GM23338 (cell line): ENCODE measurements around the gene CDHR3. TPM values are rescaled to one million over a fixed set of nuclear protein-coding genes. Genes with fewer than 3 reads are reported as not detected.

ENCODE experiments used
- ATAC-seq: fragments of 200-7000 bp; cut with Tn5 transposase; 3 replicates; pipeline ENCODE4 v1.9.1; 2020
- DNase-seq: peaks from one replicate; pipeline ENCODE4 v3.0.0-alpha.2; 2015; ENCODE audit warnings: low spot score
- H2AFZ ChIP-seq: fragments of 200-600 bp; sonication (generic); 2 replicates; pipeline ENCODE4 v1.8.0; 2016; ENCODE audit warnings: antibody characterized with exemption, mild to moderate bottlenecking, moderate library complexity
- H3F3A ChIP-seq: fragments of 200-600 bp; sonication (generic); replicated peaks from 2 replicates; pipeline ENCODE4 v1.8.0; 2017; ENCODE audit warnings: antibody characterized with exemption, mixed run types, low read depth
- H3K27ac ChIP-seq: fragments of 200-600 bp; sonication (generic); 2 replicates; pipeline ENCODE4 v1.6.1; 2016; ENCODE audit warnings: low read depth
- H3K27me3 ChIP-seq: fragments of 200-600 bp; sonication (generic); 2 replicates; pipeline ENCODE4 v1.8.0; 2016; ENCODE audit warnings: mild to moderate bottlenecking, mixed run types, moderate library complexity; ENCODE audit not compliant: insufficient read depth
- H3K36me3 ChIP-seq: fragments of 200-600 bp; sonication (generic); 2 replicates; pipeline ENCODE4 v1.8.0; 2016; ENCODE audit warnings: mild to moderate bottlenecking; ENCODE audit not compliant: insufficient read depth
- H3K4me1 ChIP-seq: fragments of 200-600 bp; sonication (generic); 2 replicates; pipeline ENCODE4 v1.8.0; 2016; ENCODE audit warnings: mild to moderate bottlenecking, moderate library complexity; ENCODE audit not compliant: insufficient read depth
- H3K4me2 ChIP-seq: fragments of 200-600 bp; sonication (generic); 2 replicates; pipeline ENCODE4 v1.7.1; 2017; ENCODE audit warnings: mixed run types
- H3K4me3 ChIP-seq: fragments of 200-600 bp; sonication (generic); 2 replicates; pipeline ENCODE4 v1.6.1; 2016; ENCODE audit warnings: mixed run types
- H3K79me2 ChIP-seq: fragments of 200-600 bp; sonication (generic); replicated peaks from 2 replicates; pipeline ENCODE4 v1.8.0; 2017; ENCODE audit warnings: mild to moderate bottlenecking; ENCODE audit not compliant: insufficient read depth
- H3K9me2 ChIP-seq: fragments of 200-600 bp; sonication (generic); 2 replicates; pipeline ENCODE4 v1.8.0; 2017; ENCODE audit not compliant: insufficient read depth
- H4K20me1 ChIP-seq: fragments of 200-600 bp; sonication (generic); replicated peaks from 2 replicates; pipeline ENCODE4 v1.8.0; 2017; ENCODE audit warnings: mild to moderate bottlenecking; ENCODE audit not compliant: insufficient read depth
- H3K27ac Mint-ChIP-seq: 2 replicates; pipeline ENCODE4 v1.8.0; 2020; ENCODE audit warnings: inconsistent platforms, mild to moderate bottlenecking, moderate library complexity, mixed read lengths
- H3K27me3 Mint-ChIP-seq: 3 replicates; pipeline ENCODE4 v1.8.0; 2022; ENCODE audit warnings: low read depth, mild to moderate bottlenecking, moderate library complexity, mixed read lengths, inconsistent platforms; ENCODE audit not compliant: insufficient read depth, poor library complexity
- H3K36me3 Mint-ChIP-seq: 3 replicates; pipeline ENCODE4 v1.8.0; 2021; ENCODE audit warnings: low read depth, mild to moderate bottlenecking, inconsistent platforms, moderate library complexity, mixed read lengths
- H3K4me1 Mint-ChIP-seq: 3 replicates; pipeline ENCODE4 v1.8.0; 2020; ENCODE audit warnings: mild to moderate bottlenecking, inconsistent platforms, mixed read lengths
- H3K4me3 Mint-ChIP-seq: 3 replicates; pipeline ENCODE4 v1.8.0; 2021; ENCODE audit warnings: moderate library complexity, mild to moderate bottlenecking, inconsistent platforms, mixed read lengths
- H3K9me3 Mint-ChIP-seq: 3 replicates; pipeline ENCODE4 v1.8.0; 2020; ENCODE audit warnings: moderate library complexity, mild to moderate bottlenecking, inconsistent platforms, mixed read lengths
- CTCF ChIP-seq, 2 experiments: fragments of 200-600 bp in 1 of 2; sonication (generic) in 1 of 2; conservative IDR thresholded peaks; 2 replicates each; pipeline versions ENCODE4 v1.5.1 to v1.6.1; 2016 to 2017; ENCODE audit warnings: antibody characterized with exemption in 2 of 2, low read depth in 2 of 2, mild to moderate bottlenecking in 2 of 2, moderate library complexity in 1 of 2
- ETS1 ChIP-seq: IDR thresholded peaks from 2 replicates; pipeline ENCODE4 v1.6.1; 2016; ENCODE audit warnings: antibody characterized with exemption
- EZH2 ChIP-seq: fragments of 200-600 bp; sonication (generic); IDR thresholded peaks from one replicate; pipeline ENCODE4 v1.8.0; 2017; ENCODE audit warnings: antibody characterized with exemption, mild to moderate bottlenecking, low read depth; ENCODE audit not compliant: unreplicated experiment
- JUNB ChIP-seq: IDR thresholded peaks from one replicate; pipeline ENCODE4 v1.6.1; 2016; ENCODE audit warnings: antibody characterized with exemption; ENCODE audit not compliant: unreplicated experiment
- NANOG ChIP-seq: IDR thresholded peaks from 2 replicates; pipeline ENCODE4 v1.6.1; 2016; ENCODE audit warnings: antibody characterized with exemption, borderline replicate concordance
- POLR2AphosphoS5 ChIP-seq: IDR thresholded peaks from 2 replicates; pipeline ENCODE4 v1.6.1; 2016; ENCODE audit warnings: antibody characterized with exemption, low read depth
- REST ChIP-seq: IDR thresholded peaks from one replicate; pipeline ENCODE4 v1.6.1; 2018; ENCODE audit warnings: antibody characterized with exemption; ENCODE audit not compliant: unreplicated experiment
- STAT1 ChIP-seq: IDR thresholded peaks from one replicate; pipeline ENCODE4 v1.6.1; 2016; ENCODE audit warnings: antibody characterized with exemption; ENCODE audit not compliant: unreplicated experiment
- ZNF114 ChIP-seq: fragments of 250-450 bp; sonication (Bioruptor Pico); IDR thresholded peaks from 2 replicates; pipeline ENCODE4 v1.5.0; 2020; ENCODE audit warnings: mild to moderate bottlenecking, moderate library complexity
- ZNF331 ChIP-seq: fragments of 250-450 bp; sonication (Bioruptor Pico); IDR thresholded peaks from 2 replicates; pipeline ENCODE4 v1.5.0; 2020; ENCODE audit warnings: low read depth, mild to moderate bottlenecking, moderate library complexity
- ZNF462 ChIP-seq: fragments of 250-450 bp; sonication (Bioruptor Pico); IDR thresholded peaks from 2 replicates; pipeline ENCODE4 v1.5.0; 2020; ENCODE audit warnings: mild to moderate bottlenecking, moderate library complexity
- polyA plus RNA-seq: library from polyadenylated mRNA; unstranded; fragments of >200 nt; fragmentation: Nextera tagmentation; extraction: Ambion mirVana; gene quantifications from 2 replicates; pipeline ENCODE4 v1.2.1, GENCODE V29; 2016
- total RNA-seq: library from RNA; depleted of rRNA; stranded (reverse); fragments of >200 nt; shearing (Covaris generic); gene quantifications from 2 replicates; pipeline ENCODE4 v1.2.3, GENCODE V29; 2014

CDHR3 gene
- total and polyA plus RNA-seq, 2 experiments from 2014 or later, result 5.1 to 12.2 TPM

- TF ChIP-seq REST, result no peak
- TF ChIP-seq CTCF (conservative IDR thresholded peaks at IDR 0.05; ENCODE audit: low read depth in 2 of 2), result no peak
Observed at GRCh38 chr7:106075937-106076336, 112.9 kb downstream of the CDHR3 start (continued).

GRCh38 chr7:106076537-106076936, 113.5 kb downstream of the CDHR3 start:
- Mint-ChIP-seq H3K9me3 (no peaks in the 10 kb centered on the region), H3K36me3 (no peaks in the 10 kb centered on the region), H3K27me3 (peaks cover 2% of the 10 kb centered on the region), H3K4me1 (peaks cover 14% of the 10 kb centered on the region), H3K27ac (no peak overlapping the region), H3K4me3 (no peak overlapping the region)
- no peaks in the 10 kb centered on the region for H3K36me3 ChIP-seq
- DNase-seq (no peak), ATAC-seq (no peak)
- H4K20me1 ChIP-seq, result no peaks in the 10 kb centered on the region
- no peak overlapping the region for H3K4me3 ChIP-seq
- H3K4me2 ChIP-seq, result no peak overlapping the region
- 0 out of 2 replicates have a peak, but pooled peaks cover 4% of the 10 kb centered on the region for H3F3A ChIP-seq
- no peak overlapping the region for H2AFZ ChIP-seq
- H3K27me3 ChIP-seq, result no peaks in the 10 kb centered on the region
- no peaks in the 10 kb centered on the region for H3K79me2 ChIP-seq
- H3K9me2 ChIP-seq, result no peaks in the 10 kb centered on the region
- H3K27ac ChIP-seq, result no peak overlapping the region
- H3K4me1 ChIP-seq, result peaks cover 10% of the 10 kb centered on the region; the same call in 1 of the 2 replicates
- TF ChIP-seq POLR2AphosphoS5 (no peak), NANOG (no peak), ZNF462 (no peak), JUNB (no peak), STAT1 (no peak), ZNF331 (CRISPR knock-in tag) (no peak), EZH2 (no peak), ETS1 (no peak), CTCF (conservative IDR thresholded peaks at IDR 0.05; ENCODE audit: low read depth in 2 of 2) (no peak), ZNF114 (CRISPR knock-in tag) (no peak)
